Ascending aorta (tissue), 2 donors: ENCODE measurements around the gene HSF2. TPM values are rescaled to one million over a fixed set of nuclear protein-coding genes. Genes with fewer than 3 reads are reported as not detected.

Source experiments
- DNase-seq, 2 donors: peaks; one replicate each; pipeline ENCODE4 v3.0.0-alpha.2; 2019; ENCODE audit warnings: low spot score in 2 of 2
- H3K27ac ChIP-seq, 2 donors: fragments of 200-600 bp; sonication (generic); one replicate each; pipeline ENCODE4 v1.5.1; 2016 to 2017; ENCODE audit warnings: mild to moderate bottlenecking in 1 of 2
- H3K27me3 ChIP-seq: fragments of 200-600 bp; sonication (generic); one replicate; pipeline ENCODE4 v1.5.1; 2017
- H3K36me3 ChIP-seq, 2 donors: fragments of 200-600 bp; sonication (generic); one replicate each; pipeline ENCODE4 v1.5.1; 2016
- H3K4me1 ChIP-seq, 2 donors: fragments of 200-600 bp; sonication (generic); one replicate each; pipeline ENCODE4 v1.5.1; 2016 to 2017; ENCODE audit warnings: mild to moderate bottlenecking in 1 of 2
- H3K4me3 ChIP-seq, 2 donors: fragments of 200-600 bp; sonication (generic); one replicate each; pipeline ENCODE4 v1.5.1; 2016 to 2017; ENCODE audit warnings: mild to moderate bottlenecking in 1 of 2
- H3K9me3 ChIP-seq, 2 donors: fragments of 200-600 bp; sonication (generic); one replicate each; pipeline ENCODE4 v1.5.1; 2016
- intact Hi-C: fragments of 100-400 bp; cut with DNase I; formaldehyde crosslinking; loops from one replicate; pipeline ENCODE4 v1.15.1; 2023
- total RNA-seq: library from RNA; depleted of rRNA; stranded (reverse); fragments of >200 nt; gene quantifications from one replicate; pipeline ENCODE4 v1.1.0, GENCODE V29; 2016
- TF ChIP-seq, protein P1 (sequence below), 3 experiments: fragments of 200-600 bp in 2 of 3; fragments of 450-650 bp in 1 of 3; sonication (generic) in 2 of 3; IDR thresholded peaks; one replicate each; pipeline ENCODE4 v1.5.1; 2016 to 2019; ENCODE audit warnings: antibody characterized with exemption in 3 of 3, mild to moderate bottlenecking in 1 of 3, moderate library complexity in 1 of 3

HSF2 gene
- total RNA-seq, 1 donor from 2014 or later: 26.1 TPM

- H3K4me1 ChIP-seq: no peaks in the 10 kb centered on the region
- DNase-seq: no peak
- H3K27ac ChIP-seq: no peak overlapping the region
- H3K9me3 ChIP-seq: no peaks in the 10 kb centered on the region
- H3K4me3 ChIP-seq: no peak overlapping the region
- intact Hi-C loops: no loop called here
- TF ChIP-seq, protein P1, sequence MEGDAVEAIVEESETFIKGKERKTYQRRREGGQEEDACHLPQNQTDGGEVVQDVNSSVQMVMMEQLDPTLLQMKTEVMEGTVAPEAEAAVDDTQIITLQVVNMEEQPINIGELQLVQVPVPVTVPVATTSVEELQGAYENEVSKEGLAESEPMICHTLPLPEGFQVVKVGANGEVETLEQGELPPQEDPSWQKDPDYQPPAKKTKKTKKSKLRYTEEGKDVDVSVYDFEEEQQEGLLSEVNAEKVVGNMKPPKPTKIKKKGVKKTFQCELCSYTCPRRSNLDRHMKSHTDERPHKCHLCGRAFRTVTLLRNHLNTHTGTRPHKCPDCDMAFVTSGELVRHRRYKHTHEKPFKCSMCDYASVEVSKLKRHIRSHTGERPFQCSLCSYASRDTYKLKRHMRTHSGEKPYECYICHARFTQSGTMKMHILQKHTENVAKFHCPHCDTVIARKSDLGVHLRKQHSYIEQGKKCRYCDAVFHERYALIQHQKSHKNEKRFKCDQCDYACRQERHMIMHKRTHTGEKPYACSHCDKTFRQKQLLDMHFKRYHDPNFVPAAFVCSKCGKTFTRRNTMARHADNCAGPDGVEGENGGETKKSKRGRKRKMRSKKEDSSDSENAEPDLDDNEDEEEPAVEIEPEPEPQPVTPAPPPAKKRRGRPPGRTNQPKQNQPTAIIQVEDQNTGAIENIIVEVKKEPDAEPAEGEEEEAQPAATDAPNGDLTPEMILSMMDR (IDR thresholded peaks at IDR 0.05): no peak
- H3K36me3 ChIP-seq: no peaks in the 10 kb centered on the region
- no peaks in the 10 kb centered on the region for H3K27me3 ChIP-seq
Measured at GRCh38 chr6:122365775-122366403, 33.6 kb upstream of the HSF2 start.

DNA sequence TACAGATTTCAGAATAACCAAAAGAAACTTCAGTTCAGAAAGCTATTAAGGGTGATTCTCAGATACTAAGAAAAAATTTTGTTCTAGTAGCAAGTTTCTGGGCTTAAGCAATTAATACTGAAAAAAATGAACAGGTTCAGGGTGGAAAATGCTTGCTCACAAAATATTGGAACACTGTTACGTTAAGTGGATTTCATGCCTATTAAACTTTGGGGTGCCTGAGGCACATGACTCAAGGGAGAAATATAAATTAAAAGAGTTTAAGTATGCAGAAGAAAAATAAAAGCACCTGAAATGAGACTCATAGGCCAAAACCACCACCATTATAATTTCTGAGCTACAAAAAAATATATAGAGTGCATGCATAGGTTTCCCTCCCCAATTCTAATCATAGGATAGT is 32.3 kb upstream of the HSF2 start:
- H3K9me3 ChIP-seq: no peaks in the 10 kb centered on the region
- H3K4me3 ChIP-seq: no peak overlapping the region
- TF ChIP-seq, protein P1 (IDR thresholded peaks at IDR 0.05): no peak
- H3K4me1 ChIP-seq: no peaks in the 10 kb centered on the region
- no peak overlapping the region for H3K27ac ChIP-seq
- no peak for DNase-seq
- H3K36me3 ChIP-seq: no peaks in the 10 kb centered on the region
- no peaks in the 10 kb centered on the region for H3K27me3 ChIP-seq
- intact Hi-C loops: no loop called here

DNA sequence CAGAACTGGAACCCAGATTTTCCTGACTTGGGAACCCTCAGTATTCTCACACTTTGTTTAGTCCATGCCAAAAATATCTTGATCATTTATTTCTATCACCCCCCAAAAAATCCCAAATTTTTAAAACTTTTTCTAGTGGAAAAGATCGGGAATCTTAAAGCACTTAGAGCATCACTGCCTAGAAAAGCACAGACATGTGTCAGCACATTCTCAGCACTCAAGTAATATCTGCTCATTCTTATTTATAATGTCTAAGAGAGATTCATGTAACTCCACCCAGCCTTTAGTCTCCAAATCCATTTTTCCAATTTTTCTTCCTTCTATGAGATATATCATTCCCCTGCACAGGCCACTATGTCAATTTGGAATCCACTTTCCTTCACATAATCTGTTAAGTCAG is 29.9 kb upstream of the HSF2 start:
- Histone ChIP-seq H3K9me3 (no peaks in the 10 kb centered on the region), H3K4me1 (no peaks in the 10 kb centered on the region), H3K36me3 (no peaks in the 10 kb centered on the region), H3K27me3 (no peaks in the 10 kb centered on the region), H3K27ac (no peak overlapping the region), H3K4me3 (no peak overlapping the region)
- intact Hi-C loops: no loop called here
- TF ChIP-seq, protein P1 (IDR thresholded peaks at IDR 0.05): no peak
- DNase-seq: no peak

DNA sequence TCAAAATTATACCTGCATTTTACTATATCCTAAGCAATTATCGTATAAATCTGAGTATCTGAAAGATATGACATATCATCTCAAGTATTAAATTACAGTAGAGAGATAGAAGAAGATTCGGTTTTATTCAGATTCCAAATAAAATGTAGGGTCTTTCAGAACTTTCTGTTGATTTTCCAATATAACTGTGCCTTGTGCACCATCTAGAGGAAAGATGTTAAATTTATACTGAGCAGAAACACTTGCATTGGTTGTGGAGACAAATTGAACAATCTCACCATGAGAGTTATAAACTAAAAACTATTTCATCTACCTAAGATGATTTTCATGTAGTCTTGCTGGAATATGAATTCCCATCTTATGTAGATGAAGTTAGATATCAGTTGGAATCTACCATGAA is 26.8 kb upstream of the HSF2 start:
- H3K27ac ChIP-seq: no peak overlapping the region
- no peaks in the 10 kb centered on the region for H3K4me1 ChIP-seq
- TF ChIP-seq, protein P1 (IDR thresholded peaks at IDR 0.05): peak in 1 of 3 experiments; percentile 29
- H3K4me3 ChIP-seq: no peak overlapping the region
- intact Hi-C loops: no loop called here
- H3K9me3 ChIP-seq: no peaks in the 10 kb centered on the region
- no peak for DNase-seq
- no peaks in the 10 kb centered on the region for H3K27me3 ChIP-seq
- no peaks in the 10 kb centered on the region for H3K36me3 ChIP-seq

GRCh38 chr6:122374307-122374706 is 25.1 kb upstream of the HSF2 start:
- Histone ChIP-seq H3K27me3 (no peaks in the 10 kb centered on the region), H3K27ac (no peak overlapping the region), H3K4me1 (no peaks in the 10 kb centered on the region), H3K9me3 (no peaks in the 10 kb centered on the region), H3K36me3 (no peaks in the 10 kb centered on the region), H3K4me3 (no peak overlapping the region)
- intact Hi-C loops: loop anchor here (2.0 kb wide), 1 partner anchor 44 kb away; no protein-coding TSS in a partner anchor
- no peak for DNase-seq
- TF ChIP-seq, protein P1 (IDR thresholded peaks at IDR 0.05): no peak

- intact Hi-C loops: no loop called here
- TF ChIP-seq, protein P1 (IDR thresholded peaks at IDR 0.05): no peak
- DNase-seq: no peak
- no peaks in the 10 kb centered on the region for H3K4me1 ChIP-seq
- no peak overlapping the region for H3K27ac ChIP-seq
- H3K27me3 ChIP-seq: no peaks in the 10 kb centered on the region
- H3K9me3 ChIP-seq: no peaks in the 10 kb centered on the region
- no peak overlapping the region for H3K4me3 ChIP-seq
- no peaks in the 10 kb centered on the region for H3K36me3 ChIP-seq
Measured at GRCh38 chr6:122376246-122376645, 23.2 kb upstream of the HSF2 start.
